NT2/D1 (cell line): Measurements from ENCODE around the gene DOK3.

ENCODE experiments used
- DNase-seq: peaks from one replicate; pipeline ENCODE4 v3.0.0-alpha.2; 2011; ENCODE audit warnings: low read depth, low spot score
- H3K27me3 ChIP-seq: 2 replicates; pipeline ENCODE4 v1.6.0; 2011; ENCODE audit warnings: mild to moderate bottlenecking; ENCODE audit not compliant: insufficient read length, insufficient read depth
- H3K36me3 ChIP-seq: 2 replicates; pipeline ENCODE4 v1.6.1; 2011; ENCODE audit warnings: mild to moderate bottlenecking, low read length, mixed read lengths; ENCODE audit not compliant: insufficient read depth, insufficient read length
- H3K4me1 ChIP-seq: 2 replicates; pipeline ENCODE4 v1.5.1; 2011; ENCODE audit not compliant: insufficient read depth, insufficient read length
- H3K4me3 ChIP-seq: 2 replicates; pipeline ENCODE4 v1.5.1; 2011; ENCODE audit warnings: low read depth; ENCODE audit not compliant: insufficient read length
- H3K9ac ChIP-seq: 2 replicates; pipeline ENCODE4 v1.6.0; 2011; ENCODE audit warnings: low read depth; ENCODE audit not compliant: insufficient read length
- H3K9me3 ChIP-seq: 2 replicates; pipeline ENCODE4 v1.5.1; 2011; ENCODE audit warnings: mild to moderate bottlenecking, low read length; ENCODE audit not compliant: insufficient read depth
- SUZ12 ChIP-seq: IDR thresholded peaks from 2 replicates; pipeline ENCODE4 v1.6.1; 2011; ENCODE audit not compliant: insufficient read length, insufficient read depth; ENCODE audit errors: extremely low read depth
- YY1 ChIP-seq: IDR thresholded peaks from 2 replicates; pipeline ENCODE4 v1.6.1; 2011; ENCODE audit not compliant: insufficient read length, insufficient read depth
- ZNF274 ChIP-seq: IDR thresholded peaks from 2 replicates; pipeline ENCODE4 v1.6.1; 2011; ENCODE audit warnings: mild to moderate bottlenecking, low read depth, low read length

Gene DOK3

GRCh38 chr5:177500685-177501522, 8.7 kb downstream of the DOK3 start:
- H3K9me3 ChIP-seq, result no peaks in the 10 kb centered on the region

GRCh38 chr5:177499842-177500241, 9.8 kb downstream of the DOK3 start:
- Histone ChIP-seq H3K36me3 (peaks cover 45% of the 10 kb centered on the region), H3K9ac (no peak overlapping the region), H3K9me3 (no peaks in the 10 kb centered on the region), H3K4me3 (no peak overlapping the region), H3K27me3 (peaks cover 11% of the 10 kb centered on the region), H3K4me1 (peaks cover 27% of the 10 kb centered on the region)
- no peak for DNase-seq
- TF ChIP-seq ZNF274, result no peak
- no peak for TF ChIP-seq SUZ12
- TF ChIP-seq YY1, result no peak

More at GRCh38 chr5:177500685-177501522, 8.7 kb downstream of the DOK3 start:
- H3K4me1 ChIP-seq, result peaks cover 17% of the 10 kb centered on the region
- peaks cover 42% of the 10 kb centered on the region for H3K36me3 ChIP-seq
- no peak overlapping the region for H3K4me3 ChIP-seq
- DNase-seq, result peak; percentile 79
- H3K27me3 ChIP-seq, result peaks cover 11% of the 10 kb centered on the region
- TF ChIP-seq ZNF274, result no peak
- TF ChIP-seq YY1, result no peak
- TF ChIP-seq SUZ12, result no peak
- H3K9ac ChIP-seq, result peak overlapping the region; percentile 39

- peak overlapping the region; percentile 69 for H3K4me3 ChIP-seq
- H3K9ac ChIP-seq, result peak overlapping the region; percentile 90
- H3K4me1 ChIP-seq, result peaks cover 34% of the 10 kb centered on the region
- H3K9me3 ChIP-seq, result no peaks in the 10 kb centered on the region
- H3K36me3 ChIP-seq, result peaks cover 41% of the 10 kb centered on the region
- H3K27me3 ChIP-seq, result peaks cover 11% of the 10 kb centered on the region
- DNase-seq, result no peak
- no peak for TF ChIP-seq SUZ12
- TF ChIP-seq ZNF274, result no peak
- TF ChIP-seq YY1, result no peak
Observed at GRCh38 chr5:177498013-177498787, 11.4 kb downstream of the DOK3 start.

- DNase-seq, result peak; percentile 93
- peaks cover 41% of the 10 kb centered on the region for H3K36me3 ChIP-seq
- H3K4me3 ChIP-seq, result peak within 1 kb of the TSS; percentile 85
- TF ChIP-seq SUZ12 (no peak), YY1 (no peak), ZNF274 (no peak)
- no peaks in the 10 kb centered on the region for H3K9me3 ChIP-seq
- H3K27me3 ChIP-seq, result peaks cover 11% of the 10 kb centered on the region
- peaks cover 41% of the 10 kb centered on the region for H3K4me1 ChIP-seq
- peak within 1 kb of the TSS; percentile 98 for H3K9ac ChIP-seq
Observed at GRCh38 chr5:177497292-177498012, 12.2 kb downstream of the DOK3 start, which contains the start of gene PDLIM7. PDLIM7 (minus strand) TSS chr5:177497604; CDS start chr5:177496512, 1,092 bp downstream.

- H3K4me1 ChIP-seq, result peaks cover 46% of the 10 kb centered on the region
- H3K36me3 ChIP-seq, result peaks cover 44% of the 10 kb centered on the region
- no peaks in the 10 kb centered on the region for H3K9me3 ChIP-seq
- TF ChIP-seq ZNF274, result no peak
- TF ChIP-seq SUZ12, result no peak
- TF ChIP-seq YY1, result no peak
- DNase-seq, result peak; percentile 85
- H3K27me3 ChIP-seq, result peaks cover 11% of the 10 kb centered on the region
- H3K9ac ChIP-seq, result peak overlapping the region; percentile 98
- H3K4me3 ChIP-seq, result peak overlapping the region; percentile 85
Observed at GRCh38 chr5:177496727-177497291, 12.8 kb downstream of the DOK3 start.

GRCh38 chr5:177496070-177496726, 13.4 kb downstream of the DOK3 start:
- peaks cover 11% of the 10 kb centered on the region for H3K27me3 ChIP-seq
- peak overlapping the region; percentile 98 for H3K9ac ChIP-seq
- peaks cover 45% of the 10 kb centered on the region for H3K4me1 ChIP-seq
- peak overlapping the region; percentile 67 for H3K4me3 ChIP-seq
- DNase-seq, result no peak
- peaks cover 49% of the 10 kb centered on the region for H3K36me3 ChIP-seq
- no peak for TF ChIP-seq SUZ12
- no peak for TF ChIP-seq ZNF274
- H3K9me3 ChIP-seq, result no peaks in the 10 kb centered on the region
